CD8-positive, alpha-beta memory T cell (primary cell): Measurements from ENCODE around the gene GPX5. TPM values are rescaled to one million over a fixed set of nuclear protein-coding genes. Genes with fewer than 3 reads are reported as not detected.

Experiments used
- CTCF ChIA-PET: fragments of 350-600 bp; sonication (Branson Sonifier 250); formaldehyde crosslinking; loops from one replicate; lab custom pipeline; 2021; ENCODE audit warnings: antibody characterized with exemption; lab: Charles Lee
- POLR2A ChIA-PET: fragments of 350-600 bp; sonication (Branson Sonifier 250); formaldehyde crosslinking; loops from one replicate; lab custom pipeline; 2021; ENCODE audit warnings: antibody characterized with exemption; lab: Charles Lee
- DNase-seq, 5 donors: peaks; one replicate each; pipeline versions ENCODE4 v3.0.0 to v3.0.0-alpha.2; 2020 to 2022; ENCODE audit warnings: mixed read lengths in 1 of 5
- H3K27ac ChIP-seq: one replicate; pipeline ENCODE4 v1.7.0; 2013; ENCODE audit warnings: low read depth, mild to moderate bottlenecking, low read length, moderate library complexity
- H3K27me3 ChIP-seq: 2 replicates; pipeline ENCODE4 v1.7.0; 2013; ENCODE audit warnings: low read length, mild to moderate bottlenecking; ENCODE audit not compliant: insufficient read depth, poor library complexity, severe bottlenecking
- H3K36me3 ChIP-seq: 2 replicates; pipeline ENCODE4 v1.7.0; 2013; ENCODE audit warnings: mild to moderate bottlenecking, low read length, moderate library complexity; ENCODE audit not compliant: insufficient read depth
- H3K4me1 ChIP-seq: 2 replicates; pipeline ENCODE4 v1.7.0; 2013; ENCODE audit warnings: mild to moderate bottlenecking, low read length, moderate library complexity; ENCODE audit not compliant: insufficient read depth
- H3K4me3 ChIP-seq: 2 replicates; pipeline ENCODE4 v1.7.0; 2013; ENCODE audit warnings: mild to moderate bottlenecking, low read length
- H3K9me3 ChIP-seq: 2 replicates; pipeline ENCODE4 v1.7.0; 2013; ENCODE audit warnings: mild to moderate bottlenecking, low read length
- H3K27ac Mint-ChIP-seq, 8 donors: one replicate each; pipeline ENCODE4 v1.8.0; 2020 to 2021; ENCODE audit warnings: mixed read lengths in 8 of 8, mild to moderate bottlenecking in 6 of 8, inconsistent platforms in 3 of 8, moderate library complexity in 3 of 8
- H3K27me3 Mint-ChIP-seq, 2 donors: one replicate each; pipeline ENCODE4 v1.8.0; 2020 to 2021; ENCODE audit warnings: mixed read lengths in 2 of 2, mild to moderate bottlenecking in 1 of 2, moderate library complexity in 1 of 2
- H3K36me3 Mint-ChIP-seq, 3 donors: one replicate each; pipeline ENCODE4 v1.8.0; 2020 to 2021; ENCODE audit warnings: mixed read lengths in 3 of 3, inconsistent platforms in 1 of 3, mild to moderate bottlenecking in 1 of 3
- H3K4me1 Mint-ChIP-seq, 3 donors: one replicate each; pipeline ENCODE4 v1.8.0; 2020 to 2021; ENCODE audit warnings: mixed read lengths in 3 of 3, inconsistent platforms in 1 of 3, mild to moderate bottlenecking in 1 of 3
- H3K4me3 Mint-ChIP-seq, 7 donors: one replicate each; pipeline ENCODE4 v1.8.0; 2020 to 2021; ENCODE audit warnings: mixed read lengths in 7 of 7, mild to moderate bottlenecking in 6 of 7, moderate library complexity in 4 of 7, inconsistent platforms in 2 of 7
- H3K9me3 Mint-ChIP-seq, 5 donors: one replicate each; pipeline ENCODE4 v1.8.0; 2020 to 2022; ENCODE audit warnings: mixed read lengths in 5 of 5, mild to moderate bottlenecking in 3 of 5, moderate library complexity in 2 of 5, inconsistent platforms in 1 of 5
- polyA plus RNA-seq: library from polyadenylated mRNA; unstranded; fragments of 300-500 nt; fragmentation: Illumina TruSeq; gene quantifications from one replicate; pipeline ENCODE4 v1.2.3, GENCODE V29; 2021
- total RNA-seq, 2 experiments: library from RNA; stranded (reverse); gene quantifications; one replicate each; pipeline ENCODE4 v1.2.3, GENCODE V29; 2021

Gene GPX5
- total and polyA plus RNA-seq, 3 experiments from 2014 or later: 0.84 TPM; not detected in 2

- POLR2A ChIA-PET: no interaction called here
- peaks cover 3 to 19% (median 12%) of the 10 kb centered on the region in 3 donors for H3K4me1 Mint-ChIP-seq
- no peak overlapping the region for H3K4me3 Mint-ChIP-seq
Measured at GRCh38 chr6:28522594-28523240, 3.0 kb upstream of the GPX5 start.

DNA sequence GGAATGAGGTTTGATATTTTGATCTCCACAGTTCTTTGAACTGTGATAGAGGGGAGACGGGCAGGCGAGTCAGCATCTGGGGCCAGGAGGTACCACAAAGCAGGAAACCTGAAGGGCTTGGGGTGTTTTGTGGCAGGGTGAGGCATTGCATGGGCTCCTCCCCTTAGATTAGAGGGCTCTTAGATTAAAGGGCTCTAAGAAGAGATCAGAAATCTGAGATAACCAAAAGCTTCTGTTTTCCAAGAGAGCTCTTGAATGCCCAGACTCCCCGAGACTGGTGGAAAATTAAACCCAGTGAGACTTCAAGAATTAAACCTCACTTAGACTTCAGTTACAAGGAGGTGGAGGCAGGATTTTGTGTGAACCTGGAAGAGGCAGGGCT is 2.4 kb upstream of the GPX5 start:
- H3K27me3 ChIP-seq: peaks cover 6% of the 10 kb centered on the region
- Mint-ChIP-seq H3K9me3 (no peaks in the 10 kb centered on the region), H3K27ac (no peak overlapping the region), H3K4me3 (no peak overlapping the region), H3K4me1 (peaks cover 3 to 19% (median 12%) of the 10 kb centered on the region in 3 donors), H3K36me3 (no peaks in the 10 kb centered on the region), H3K27me3 (peaks cover 25 to 77% of the 10 kb centered on the region in 2 donors)
- no peaks in the 10 kb centered on the region for H3K9me3 ChIP-seq
- no peak overlapping the region for H3K4me3 ChIP-seq
- DNase-seq: peak in 1 of 5 donors; percentile 65
- peaks cover 24% of the 10 kb centered on the region for H3K4me1 ChIP-seq
- POLR2A ChIA-PET: no interaction called here
- H3K27ac ChIP-seq: no peak overlapping the region
- no peaks in the 10 kb centered on the region for H3K36me3 ChIP-seq
- CTCF ChIA-PET: no interaction called here

More at GRCh38 chr6:28522594-28523240, 3.0 kb upstream of the GPX5 start:
- Histone ChIP-seq H3K36me3 (no peaks in the 10 kb centered on the region), H3K9me3 (no peaks in the 10 kb centered on the region), H3K4me1 (peaks cover 24% of the 10 kb centered on the region), H3K4me3 (no peak overlapping the region), H3K27me3 (peaks cover 6% of the 10 kb centered on the region), H3K27ac (no peak overlapping the region)
- no peak for DNase-seq
- Mint-ChIP-seq H3K27me3 (peaks cover 25 to 74% of the 10 kb centered on the region in 2 donors), H3K36me3 (no peaks in the 10 kb centered on the region), H3K27ac (no peak overlapping the region), H3K9me3 (no peaks in the 10 kb centered on the region)
- CTCF ChIA-PET: no interaction called here

DNA sequence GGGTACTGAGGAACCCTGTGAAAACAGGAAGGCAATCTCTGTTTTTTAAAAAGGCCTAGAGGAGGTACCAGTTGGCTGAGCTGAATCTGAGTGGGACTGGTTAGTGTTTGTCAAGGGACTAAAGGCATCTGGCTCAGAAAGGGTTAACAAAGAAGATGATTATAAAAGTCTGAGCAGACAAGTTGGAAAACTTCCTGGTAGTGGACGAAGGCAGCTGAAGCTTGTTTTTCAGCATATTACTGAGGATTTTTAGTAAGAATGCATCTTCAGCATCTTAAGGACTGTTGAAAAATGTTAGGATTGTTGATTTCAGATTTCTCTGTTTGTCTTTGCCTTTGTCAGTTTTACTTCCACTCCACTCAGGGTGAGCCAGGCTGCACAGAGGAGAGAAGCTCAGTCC is 5.1 kb downstream of the GPX5 start:
- H3K9me3 ChIP-seq: no peaks in the 10 kb centered on the region
- ChIA-PET POLR2A (no interaction called here), CTCF (no interaction called here)
- no peak overlapping the region for H3K27ac Mint-ChIP-seq
- H3K27ac ChIP-seq: no peak overlapping the region
- peaks cover 0 to 3% (median 0%) of the 10 kb centered on the region in 3 donors for H3K36me3 Mint-ChIP-seq
- H3K9me3 Mint-ChIP-seq: peaks cover 0 to 2% (median 0%) of the 10 kb centered on the region in 5 donors
- peaks cover 4% of the 10 kb centered on the region for H3K4me1 ChIP-seq
- no peak for DNase-seq
- H3K4me3 ChIP-seq: no peak overlapping the region
- H3K4me1 Mint-ChIP-seq: peaks cover 0 to 4% (median 1%) of the 10 kb centered on the region in 3 donors
- peaks cover 5% of the 10 kb centered on the region for H3K27me3 ChIP-seq
- H3K4me3 Mint-ChIP-seq: no peak overlapping the region
- H3K27me3 Mint-ChIP-seq: peaks cover 39 to 82% of the 10 kb centered on the region in 2 donors
- H3K36me3 ChIP-seq: no peaks in the 10 kb centered on the region

DNA sequence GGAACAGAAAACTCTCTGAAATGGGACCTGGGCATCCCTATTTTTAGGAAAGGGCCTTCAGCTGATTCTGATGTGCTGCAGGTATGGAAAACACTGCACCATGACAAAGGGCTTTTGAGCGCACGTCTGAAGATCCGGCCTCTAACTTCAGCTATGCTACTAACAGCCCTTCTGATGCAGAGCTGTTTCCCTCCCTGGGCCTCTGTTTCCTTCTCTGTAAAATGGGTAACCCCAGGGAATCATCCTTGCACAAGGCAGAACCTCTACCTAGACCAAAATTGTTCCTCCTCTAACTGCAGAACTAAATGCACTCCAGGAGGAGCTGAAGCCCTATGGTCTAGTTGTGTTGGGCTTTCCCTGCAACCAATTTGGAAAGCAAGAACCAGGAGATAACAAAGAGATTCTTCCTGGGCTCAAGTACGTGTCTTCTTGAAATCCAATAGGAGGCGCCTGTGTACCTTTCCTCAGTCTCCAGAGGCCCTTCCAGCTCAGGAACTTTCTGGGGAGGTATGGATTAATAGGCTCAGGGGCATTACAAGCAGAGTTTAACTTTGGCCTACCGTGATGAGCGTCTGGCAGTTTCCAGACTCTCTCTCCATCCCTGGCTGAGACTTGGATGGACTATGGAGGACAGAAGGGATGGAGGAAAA is 5.9 kb downstream of the GPX5 start:
- no peaks in the 10 kb centered on the region for H3K9me3 ChIP-seq
- ChIA-PET POLR2A (no interaction called here), CTCF (no interaction called here)
- peaks cover 0 to 3% (median 0%) of the 10 kb centered on the region in 3 donors for H3K36me3 Mint-ChIP-seq
- H3K27me3 ChIP-seq: no peaks in the 10 kb centered on the region
- H3K9me3 Mint-ChIP-seq: peaks cover 0 to 2% (median 0%) of the 10 kb centered on the region in 5 donors
- H3K27ac Mint-ChIP-seq: no peak overlapping the region
- H3K36me3 ChIP-seq: no peaks in the 10 kb centered on the region
- peaks cover 40 to 81% of the 10 kb centered on the region in 2 donors for H3K27me3 Mint-ChIP-seq
- H3K27ac ChIP-seq: no peak overlapping the region
- no peaks in the 10 kb centered on the region for H3K4me1 ChIP-seq
- peaks cover 0 to 4% (median 0%) of the 10 kb centered on the region in 3 donors for H3K4me1 Mint-ChIP-seq
- DNase-seq: no peak
- H3K4me3 Mint-ChIP-seq: no peak overlapping the region
- no peak overlapping the region for H3K4me3 ChIP-seq

DNA sequence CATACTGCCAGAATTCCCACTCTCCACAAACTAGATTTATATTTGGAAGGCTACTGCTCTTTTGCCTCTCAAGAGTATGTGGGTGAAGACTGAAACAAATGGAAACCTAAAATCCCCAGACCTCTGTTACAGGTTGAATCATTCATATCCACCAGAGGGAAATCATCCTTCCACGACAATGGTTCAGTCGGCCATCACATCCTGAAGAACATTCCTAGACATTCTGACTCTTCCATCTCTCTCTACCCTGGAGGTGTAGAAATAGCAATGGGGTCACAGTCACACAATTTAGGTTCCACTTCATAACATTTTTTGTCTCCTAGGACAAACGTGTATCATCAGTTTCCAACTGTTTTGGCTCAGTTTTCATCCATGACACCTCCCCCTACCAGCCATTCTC is 8.6 kb downstream of the GPX5 start:
- Histone ChIP-seq H3K36me3 (no peaks in the 10 kb centered on the region), H3K27me3 (peaks cover 5% of the 10 kb centered on the region), H3K4me1 (no peaks in the 10 kb centered on the region), H3K9me3 (no peaks in the 10 kb centered on the region), H3K4me3 (no peak overlapping the region), H3K27ac (no peak overlapping the region)
- no peak for DNase-seq
- Mint-ChIP-seq H3K27me3 (peaks cover 50 to 84% of the 10 kb centered on the region in 2 donors), H3K36me3 (peaks cover 0 to 3% (median 0%) of the 10 kb centered on the region in 3 donors), H3K27ac (no peak overlapping the region), H3K4me1 (peaks cover 0 to 14% (median 0%) of the 10 kb centered on the region in 3 donors), H3K9me3 (peaks cover 0 to 9% (median 0%) of the 10 kb centered on the region in 5 donors), H3K4me3 (no peak overlapping the region)
- ChIA-PET CTCF (no interaction called here), POLR2A (no interaction called here)

GRCh38 chr6:28534875-28535274 is 9.2 kb downstream of the GPX5 start:
- peaks cover 5% of the 10 kb centered on the region for H3K27me3 ChIP-seq
- DNase-seq: no peak
- H3K4me3 ChIP-seq: no peak overlapping the region
- Mint-ChIP-seq H3K4me1 (peaks cover 0 to 14% (median 0%) of the 10 kb centered on the region in 3 donors), H3K9me3 (peaks cover 0 to 11% (median 0%) of the 10 kb centered on the region in 5 donors), H3K27ac (no peak overlapping the region), H3K27me3 (peaks cover 52 to 86% of the 10 kb centered on the region in 2 donors), H3K4me3 (no peak overlapping the region), H3K36me3 (peaks cover 0 to 3% (median 0%) of the 10 kb centered on the region in 3 donors)
- H3K27ac ChIP-seq: no peak overlapping the region
- no peaks in the 10 kb centered on the region for H3K9me3 ChIP-seq
- ChIA-PET CTCF (no interaction called here), POLR2A (no interaction called here)
- no peaks in the 10 kb centered on the region for H3K36me3 ChIP-seq
- no peaks in the 10 kb centered on the region for H3K4me1 ChIP-seq

GRCh38 chr6:28537065-28537464 is 11.4 kb downstream of the GPX5 start:
- peaks cover 0 to 8% (median 3%) of the 10 kb centered on the region in 3 donors for H3K36me3 Mint-ChIP-seq
- peak overlapping the region in 5 of 7 donors; percentile 15 to 66 (median 25) for H3K4me3 Mint-ChIP-seq
- H3K36me3 ChIP-seq: no peaks in the 10 kb centered on the region
- peaks cover under 1 to 15% (median under 1%) of the 10 kb centered on the region in 3 donors for H3K4me1 Mint-ChIP-seq
- no peak overlapping the region for H3K27ac ChIP-seq
- H3K27me3 ChIP-seq: peaks cover 5% of the 10 kb centered on the region
- peaks cover 54 to 91% of the 10 kb centered on the region in 2 donors for H3K27me3 Mint-ChIP-seq
- H3K9me3 Mint-ChIP-seq: peaks cover 9 to 25% (median 17%) of the 10 kb centered on the region in 5 donors
- peak overlapping the region in 1 of 8 donors; percentile 30 for H3K27ac Mint-ChIP-seq
- DNase-seq: no peak
- H3K9me3 ChIP-seq: no peaks in the 10 kb centered on the region
- ChIA-PET POLR2A (no interaction called here), CTCF (no interaction called here)
- H3K4me3 ChIP-seq: no peak overlapping the region
- no peaks in the 10 kb centered on the region for H3K4me1 ChIP-seq

- H3K27ac Mint-ChIP-seq: peak overlapping the region in 1 of 8 donors; percentile 52
- H3K36me3 Mint-ChIP-seq: peaks cover 0 to 8% (median 3%) of the 10 kb centered on the region in 3 donors
- Histone ChIP-seq H3K4me1 (no peaks in the 10 kb centered on the region), H3K36me3 (no peaks in the 10 kb centered on the region), H3K4me3 (no peak overlapping the region), H3K9me3 (no peaks in the 10 kb centered on the region), H3K27me3 (peaks cover 5% of the 10 kb centered on the region), H3K27ac (no peak overlapping the region)
- H3K27me3 Mint-ChIP-seq: peaks cover 60 to 93% of the 10 kb centered on the region in 2 donors
- H3K9me3 Mint-ChIP-seq: peaks cover 11 to 27% (median 21%) of the 10 kb centered on the region in 5 donors
- H3K4me1 Mint-ChIP-seq: peaks cover 3 to 21% (median 6%) of the 10 kb centered on the region in 3 donors
- ChIA-PET CTCF (no interaction called here), POLR2A (no interaction called here)
- DNase-seq: peak in 1 of 5 donors; percentile 46
- peak overlapping the region in 3 of 7 donors; percentile 22 to 49 (median 25) for H3K4me3 Mint-ChIP-seq
Measured at GRCh38 chr6:28537509-28538140, 11.9 kb downstream of the GPX5 start.
